ENCODE measurements around the gene LAIR2. TPM values are rescaled to one million over a fixed set of nuclear protein-coding genes. Genes with fewer than 3 reads are reported as not detected.
"Not testable (repeated sequence)": the region's sequence is repeated elsewhere in the genome, so short reads cannot be mapped to it uniquely, and the experiment has no call there.

LAIR2 gene
- total RNA-seq, 1 experiment from 2014 or later: not detected

DNA sequence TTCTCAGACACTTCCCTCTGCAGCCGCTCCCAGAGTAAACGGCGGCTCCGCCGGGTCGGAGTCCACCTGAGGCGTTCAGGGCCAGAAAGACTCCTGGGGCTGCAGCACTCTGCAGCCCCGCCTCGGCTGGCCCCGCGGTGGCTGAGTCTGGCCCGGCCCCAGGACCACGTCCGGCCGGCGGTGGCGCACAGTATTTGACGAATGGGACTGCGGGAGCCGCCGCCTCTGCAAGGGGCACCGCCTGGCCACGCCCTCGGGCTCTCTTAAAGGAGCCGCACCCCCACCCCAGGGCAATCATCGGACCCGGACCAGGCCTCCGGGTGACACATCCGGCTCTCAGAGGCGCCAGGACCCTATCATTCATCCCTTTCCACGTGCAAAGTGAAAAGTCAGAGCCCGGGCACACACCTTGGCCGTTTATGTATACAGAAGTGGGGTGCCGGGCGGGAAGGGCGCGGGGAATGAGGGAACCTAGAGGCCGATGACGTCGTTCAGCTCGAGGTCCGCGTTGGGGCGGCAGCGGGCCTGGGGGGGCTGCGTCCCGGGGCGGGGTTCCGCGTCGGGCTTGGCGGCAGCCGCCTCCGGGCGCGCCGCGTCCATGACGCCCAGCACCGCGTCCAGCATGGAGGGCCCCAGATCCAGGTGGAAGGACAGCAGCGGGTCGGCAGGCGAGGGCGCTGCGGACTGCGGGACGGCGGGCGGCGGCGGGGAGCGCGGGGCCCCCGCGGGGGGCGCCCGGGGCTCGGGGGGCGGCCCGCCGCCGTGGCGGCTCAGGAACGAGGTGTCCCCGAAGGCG is 37.8 kb upstream of the LAIR2 start:
- DNase-seq (ENCODE audit: low spot score): peak; percentile 97

DNA sequence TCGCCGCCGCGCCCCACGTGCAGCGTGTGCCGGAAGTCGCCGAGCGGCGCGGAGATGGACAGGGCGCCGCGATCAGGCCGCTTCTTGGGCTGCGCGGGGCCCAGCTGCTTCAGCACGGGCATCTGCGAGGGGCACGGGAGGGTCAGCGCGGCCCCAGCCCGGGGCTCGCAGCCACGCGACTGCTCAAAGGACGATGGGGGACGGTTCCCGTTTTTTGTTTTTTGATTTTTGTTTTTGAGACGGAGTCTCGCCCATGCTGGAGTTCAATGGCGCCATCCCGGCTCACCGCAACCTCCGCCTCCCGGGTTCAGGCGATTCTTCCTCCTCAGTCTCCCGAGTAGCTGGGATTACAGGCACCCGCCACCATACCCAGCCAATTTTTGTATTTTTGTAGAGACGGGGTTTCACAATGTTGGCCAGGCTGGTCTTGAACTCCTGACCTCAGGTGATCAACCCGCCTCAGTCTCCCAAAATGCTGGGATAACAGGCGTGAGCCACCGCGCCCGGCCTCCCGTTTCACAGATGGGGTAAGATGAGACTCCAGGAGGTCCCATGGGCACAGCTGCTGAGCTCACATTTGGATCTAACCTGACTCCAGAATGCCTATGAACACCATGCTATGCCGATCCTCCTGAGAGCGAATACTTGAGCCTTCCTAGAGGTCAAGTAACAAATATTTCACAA is 37.1 kb upstream of the LAIR2 start:
- DNase-seq (ENCODE audit: low spot score): no peak

DNA sequence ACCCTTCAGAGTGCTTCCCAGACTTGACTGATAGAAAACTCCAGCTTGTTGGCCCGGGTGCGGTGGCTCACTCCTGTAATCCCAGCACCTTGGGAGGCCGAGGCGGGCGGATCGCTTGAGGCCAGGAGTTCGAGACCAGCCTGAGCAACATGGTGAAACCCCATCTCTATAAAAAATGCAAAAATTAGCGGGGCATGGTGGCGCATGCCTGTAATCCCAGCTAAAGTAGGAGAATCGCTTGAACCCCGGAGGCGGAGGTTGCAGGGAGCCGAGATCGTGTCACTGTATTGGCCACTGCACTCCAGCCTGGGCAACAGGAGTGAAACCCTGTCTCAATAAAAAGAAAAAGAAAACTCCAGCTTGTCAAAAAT is 36.5 kb upstream of the LAIR2 start:
- not testable (repeated sequence) for DNase-seq (ENCODE audit: low spot score)

- peak; percentile 75 for DNase-seq (ENCODE audit: low spot score)
These were observed 33.1 kb upstream of the LAIR2 start for GRCh38 chr19:54469496-54469934.

- no peak for DNase-seq (ENCODE audit: low spot score)
These were observed 32.2 kb upstream of the LAIR2 start for GRCh38 chr19:54470276-54470887.

GRCh38 chr19:54470991-54471782 is 31.4 kb upstream of the LAIR2 start:
- peak; percentile 86 for DNase-seq (ENCODE audit: low spot score)

DNA sequence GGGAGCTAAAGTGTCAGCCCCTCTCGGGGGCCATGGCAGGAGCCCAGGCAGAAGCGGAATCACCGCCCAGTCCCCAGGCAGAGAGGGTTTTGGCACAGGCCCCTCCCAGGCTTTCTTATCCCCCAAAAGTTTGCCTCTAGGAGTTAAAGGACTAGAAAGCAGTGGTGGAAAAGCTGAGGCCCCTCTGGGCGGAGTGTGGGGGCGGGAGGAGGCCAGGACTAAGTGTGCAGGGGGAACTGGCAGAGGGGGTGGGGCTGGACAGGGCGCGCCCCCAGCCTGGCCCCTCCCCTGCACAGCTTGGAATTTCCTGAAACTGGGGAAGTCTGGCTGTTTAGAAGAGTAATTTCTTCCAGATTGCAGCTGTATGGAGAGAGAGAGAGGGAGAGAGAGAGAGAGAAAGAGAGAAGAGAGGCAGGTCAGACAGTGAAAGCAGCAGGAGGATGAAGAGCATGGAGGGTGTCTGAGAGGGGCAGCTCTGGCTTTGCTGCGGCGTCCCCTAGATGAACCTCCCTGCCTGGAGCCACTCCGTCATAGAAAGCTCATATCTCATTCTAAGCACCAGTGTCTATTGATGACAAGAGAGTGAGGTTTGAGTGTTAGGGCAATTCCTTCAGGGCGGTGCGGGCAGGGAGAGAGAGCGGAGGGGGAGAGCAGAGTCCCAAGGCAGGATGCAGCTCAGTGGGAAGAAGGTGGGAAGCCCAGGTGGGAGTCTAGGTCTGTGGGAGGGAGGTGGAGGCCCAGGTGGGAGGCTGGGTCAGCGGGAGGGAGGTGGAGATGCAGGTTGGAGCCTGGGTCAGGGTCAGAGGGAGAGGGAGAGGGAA is 29.4 kb upstream of the LAIR2 start, which contains the start of gene CDC42EP5:
Gene CDC42EP5, minus strand, starts transcription at position 226 of the 821 bp plus-strand sequence. CDS start 7,749 bp downstream, outside the sequence.
- no peak for DNase-seq (ENCODE audit: low spot score)

GRCh38 chr19:54473892-54474372 is 28.7 kb upstream of the LAIR2 start:
- no peak for DNase-seq (ENCODE audit: low spot score)

- DNase-seq (ENCODE audit: low spot score): no peak
These were observed 26.9 kb upstream of the LAIR2 start for GRCh38 chr19:54475706-54476105.

DNA sequence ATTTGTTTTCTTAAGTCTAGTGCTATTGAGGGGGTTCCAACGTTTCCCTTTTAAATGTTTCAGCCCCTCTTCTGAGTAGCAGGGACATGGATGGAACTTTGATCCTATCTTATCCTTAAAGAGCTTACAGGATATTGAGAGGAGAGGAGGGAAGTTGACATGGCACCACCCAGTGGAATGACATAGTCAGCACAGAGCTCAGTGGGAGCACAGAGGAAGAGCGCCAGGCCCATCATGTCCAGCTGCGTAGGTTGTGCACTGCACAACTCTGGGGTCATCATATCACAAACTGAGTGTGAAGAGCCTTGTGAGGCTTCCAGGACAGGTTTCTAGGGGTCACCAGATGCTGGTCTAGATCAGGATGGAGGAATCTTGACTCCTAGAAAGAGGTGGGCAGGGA is 25.0 kb upstream of the LAIR2 start:
- peak; percentile 62 for DNase-seq (ENCODE audit: low spot score)

DNA sequence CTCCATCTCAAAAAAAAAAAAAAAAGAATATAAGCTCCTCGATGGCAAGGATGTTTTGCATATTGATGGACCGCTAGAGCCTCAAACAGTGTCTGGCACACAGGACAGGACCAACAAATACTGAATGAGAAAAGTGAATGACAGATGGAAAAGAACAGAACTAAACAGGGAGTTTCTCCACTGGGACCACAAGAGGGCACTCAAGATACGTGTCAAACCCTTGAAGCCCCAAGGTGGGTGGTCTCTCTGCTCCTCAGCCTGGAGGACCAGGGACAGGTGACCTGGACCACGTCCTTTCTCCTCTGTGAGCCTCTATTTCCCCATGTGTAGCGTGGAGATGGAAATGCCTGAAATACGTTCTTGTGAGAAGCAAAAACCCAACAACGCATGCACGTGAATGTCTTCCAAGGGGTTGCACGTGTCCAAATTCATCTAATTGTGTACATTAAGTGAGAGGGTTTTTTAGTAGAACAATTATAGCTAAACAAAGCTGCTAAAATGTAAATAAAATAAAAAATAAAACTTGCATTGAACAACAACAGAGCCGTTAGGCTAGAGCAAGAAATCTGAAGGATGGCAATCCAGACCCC is 23.9 kb upstream of the LAIR2 start:
- peak; percentile 76 for DNase-seq (ENCODE audit: low spot score)

- DNase-seq (ENCODE audit: low spot score): no peak
These were observed 22.6 kb upstream of the LAIR2 start for GRCh38 chr19:54480051-54480450.

DNA sequence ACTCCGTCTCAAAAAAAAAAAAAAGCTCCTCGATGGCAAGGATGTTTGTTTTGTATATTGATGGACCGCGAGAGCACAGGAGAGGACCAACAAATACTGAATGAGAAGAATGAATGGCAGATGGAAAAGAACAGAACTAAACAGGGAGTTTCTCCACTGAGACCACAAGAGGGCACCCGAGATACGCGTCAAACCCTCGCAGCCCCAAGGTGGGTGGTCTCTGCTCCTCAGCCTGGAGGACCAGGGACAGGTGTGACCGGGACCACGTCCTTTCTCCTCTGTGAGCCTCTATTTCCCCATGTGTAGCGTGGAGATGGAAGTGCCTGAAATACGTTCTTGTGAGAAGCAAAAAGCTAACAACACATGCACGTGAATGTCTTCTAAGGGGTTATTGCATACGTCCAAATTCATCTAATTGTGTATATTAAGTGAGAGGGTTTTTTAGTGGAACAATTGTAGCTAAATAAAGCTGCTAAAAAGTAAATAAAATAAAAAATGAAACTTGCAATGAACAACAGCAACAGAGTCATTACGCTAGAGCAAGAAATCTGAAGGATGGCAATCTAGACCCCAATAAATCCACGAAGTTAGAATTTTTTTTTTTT is 21.2 kb upstream of the LAIR2 start:
- DNase-seq (ENCODE audit: low spot score): peak; percentile 86

- DNase-seq (ENCODE audit: low spot score): no peak
These were observed 19.7 kb upstream of the LAIR2 start for GRCh38 chr19:54482889-54483288.

DNA sequence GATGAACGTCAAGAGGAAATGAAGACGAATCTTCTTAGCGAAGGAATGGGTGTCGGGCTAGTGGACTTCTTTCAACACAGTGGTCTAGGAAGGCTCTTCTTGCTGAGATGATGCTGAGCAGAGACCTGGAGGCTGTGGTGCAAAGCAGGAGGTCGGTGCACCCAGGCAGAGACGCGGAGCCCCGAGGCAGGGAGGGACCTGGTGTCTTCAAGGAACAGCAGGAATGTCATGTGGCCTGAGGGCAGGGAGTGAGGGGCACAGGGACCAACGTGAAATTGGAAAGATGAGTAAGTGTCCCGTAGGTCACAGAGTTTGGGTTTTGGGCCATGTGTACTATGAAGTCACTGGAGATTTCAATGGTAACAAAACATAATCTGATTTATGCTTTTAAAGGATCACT is 18.2 kb upstream of the LAIR2 start:
- DNase-seq (ENCODE audit: low spot score): no peak

DNA sequence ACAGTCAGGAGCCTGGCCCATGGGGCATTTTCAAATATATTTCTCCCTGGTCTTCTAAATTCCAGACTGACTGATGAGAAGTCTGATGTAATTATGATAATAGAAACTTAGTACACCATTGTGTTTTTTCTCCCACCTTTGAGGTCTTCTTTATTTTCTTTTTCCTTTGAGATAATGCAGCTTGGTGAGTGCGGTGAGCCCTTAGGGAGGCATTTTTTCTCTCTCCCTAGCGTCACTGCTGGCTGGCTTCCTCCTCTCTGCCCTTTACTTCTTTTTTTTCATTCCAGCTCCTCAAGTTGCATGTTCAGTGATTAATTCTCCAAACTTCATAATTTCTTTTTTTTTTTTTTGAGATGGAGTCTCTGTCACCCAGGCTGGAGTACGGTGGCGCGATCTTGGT is 16.8 kb upstream of the LAIR2 start:
- no peak for DNase-seq (ENCODE audit: low spot score)

GRCh38 chr19:54489341-54489740 is 13.3 kb upstream of the LAIR2 start:
- DNase-seq (ENCODE audit: low spot score): no peak

- DNase-seq (ENCODE audit: low spot score): no peak
These were observed 12.9 kb upstream of the LAIR2 start for GRCh38 chr19:54489766-54490165.

DNA sequence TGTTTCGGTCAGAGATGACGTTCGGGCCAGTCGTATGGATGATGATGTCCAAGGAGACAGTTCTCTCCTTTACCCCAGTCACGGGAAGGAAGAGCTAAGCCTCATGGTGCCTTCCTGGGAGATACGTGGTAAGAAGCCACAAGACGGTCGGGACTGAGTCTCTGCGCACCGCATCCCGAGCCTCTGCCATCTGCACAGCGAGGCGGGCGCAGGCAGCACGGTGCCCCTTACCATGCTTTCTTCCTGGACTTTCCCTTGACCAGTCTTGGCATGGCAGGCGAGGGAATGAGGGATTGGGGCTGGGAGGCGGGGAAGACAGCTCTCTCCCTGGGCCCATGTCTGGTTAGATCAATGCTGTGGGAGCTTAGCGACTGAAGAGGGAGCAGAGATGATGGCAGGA is 10.1 kb upstream of the LAIR2 start:
- no peak for DNase-seq (ENCODE audit: low spot score)

- DNase-seq (ENCODE audit: low spot score): not testable (repeated sequence)
These were observed 9.6 kb upstream of the LAIR2 start for GRCh38 chr19:54493056-54493455.
